Measurements from ENCODE around the gene IRF2BPL.

- TF ChIP-seq EGR1 (IDR thresholded peaks at IDR 0.05; ENCODE audit: borderline replicate concordance, low read depth, low read length) (no peak), CTCF (IDR thresholded peaks at IDR 0.05; ENCODE audit: control extremely low read depth in 1 of 3, insufficient read depth in 1 of 3, low read depth in 1 of 3, low read length in 3 of 3) (no peak)
Observed at GRCh38 chr14:76986231-76986565, 42.3 kb downstream of the IRF2BPL start.
